Neural progenitor cell (in vitro differentiated cells): ENCODE measurements around the gene SLC16A5. TPM values are rescaled to one million over a fixed set of nuclear protein-coding genes. Genes with fewer than 3 reads are reported as not detected.

Experiments
- DNase-seq: peaks from one replicate; pipeline ENCODE4 v3.0.0-alpha.2; 2016; ENCODE audit warnings: low spot score
- H2AFZ ChIP-seq: fragments of 200-600 bp; sonication (generic); replicated peaks from 2 replicates; pipeline ENCODE4 v1.6.1; 2016; ENCODE audit warnings: antibody characterized with exemption
- H3F3A ChIP-seq: fragments of 200-600 bp; sonication (generic); 2 replicates; pipeline ENCODE4 v1.6.1; 2016; ENCODE audit warnings: antibody characterized with exemption, low read depth
- H3K27ac ChIP-seq: fragments of 200-600 bp; sonication (generic); 2 replicates; pipeline ENCODE4 v1.5.1; 2016; ENCODE audit warnings: mild to moderate bottlenecking
- H3K27me3 ChIP-seq: fragments of 200-600 bp; sonication (generic); 2 replicates; pipeline ENCODE4 v1.6.1; 2016; ENCODE audit warnings: mild to moderate bottlenecking, moderate library complexity
- H3K36me3 ChIP-seq: fragments of 200-600 bp; sonication (generic); 2 replicates; pipeline ENCODE4 v1.5.1; 2016
- H3K4me1 ChIP-seq: fragments of 200-600 bp; sonication (generic); 2 replicates; pipeline ENCODE4 v1.6.1; 2016; ENCODE audit warnings: mixed run types
- H3K4me2 ChIP-seq: fragments of 200-600 bp; sonication (generic); 2 replicates; pipeline ENCODE4 v1.6.1; 2016
- H3K4me3 ChIP-seq: fragments of 200-600 bp; sonication (generic); 2 replicates; pipeline ENCODE4 v1.5.1; 2016
- H3K79me2 ChIP-seq: fragments of 200-600 bp; sonication (generic); 2 replicates; pipeline ENCODE4 v1.6.1; 2016; ENCODE audit warnings: low read depth
- H3K9ac ChIP-seq: fragments of 200-600 bp; sonication (generic); 2 replicates; pipeline ENCODE4 v1.6.1; 2016
- H3K9me3 ChIP-seq: fragments of 200-600 bp; sonication (generic); 2 replicates; pipeline ENCODE4 v1.5.1; 2016; ENCODE audit warnings: low read depth
- H4K20me1 ChIP-seq: fragments of 200-600 bp; sonication (generic); 2 replicates; pipeline ENCODE4 v1.6.1; 2016; ENCODE audit warnings: low read depth
- H3K27ac Mint-ChIP-seq: 3 replicates; pipeline ENCODE4 v1.8.0; 2021; ENCODE audit warnings: mixed read lengths
- H3K27me3 Mint-ChIP-seq: 2 replicates; pipeline ENCODE4 v1.8.0; 2022; ENCODE audit warnings: low read depth, mild to moderate bottlenecking, inconsistent platforms, moderate library complexity, mixed read lengths; ENCODE audit not compliant: insufficient read depth
- H3K36me3 Mint-ChIP-seq: 3 replicates; pipeline ENCODE4 v1.8.0; 2021; ENCODE audit warnings: mixed read lengths
- H3K4me1 Mint-ChIP-seq: 3 replicates; pipeline ENCODE4 v1.8.0; 2021; ENCODE audit warnings: mixed read lengths
- H3K4me3 Mint-ChIP-seq: 3 replicates; pipeline ENCODE4 v1.8.0; 2021; ENCODE audit warnings: mild to moderate bottlenecking, moderate library complexity, mixed read lengths
- H3K9me3 Mint-ChIP-seq: 3 replicates; pipeline ENCODE4 v1.8.0; 2020; ENCODE audit warnings: mixed read lengths
- EZH2 ChIP-seq: fragments of 200-600 bp; sonication (generic); IDR thresholded peaks from 2 replicates; pipeline ENCODE4 v1.6.1; 2017; ENCODE audit warnings: antibody characterized with exemption, mild to moderate bottlenecking, moderate library complexity
- EZH2phosphoT487 ChIP-seq: fragments of 200-600 bp; sonication (generic); IDR thresholded peaks from 2 replicates; pipeline ENCODE4 v1.6.1; 2017; ENCODE audit warnings: antibody characterized with exemption
- total RNA-seq: library from RNA; depleted of rRNA; stranded (reverse); fragments of >200 nt; gene quantifications from 2 replicates; pipeline ENCODE4 v1.2.3, GENCODE V29; 2015; ENCODE audit warnings: low replicate concordance
- TF ChIP-seq, protein P1 (sequence below): fragments of 200-600 bp; sonication (generic); IDR thresholded peaks from 2 replicates; pipeline ENCODE4 v1.5.1; 2017; ENCODE audit warnings: antibody characterized with exemption, mild to moderate bottlenecking

The SLC16A5 gene
- total RNA-seq, 1 donor from 2014 or later, result 3.4 TPM

- Histone ChIP-seq H3K9me3 (no peaks in the 10 kb centered on the region), H3K27me3 (no peaks in the 10 kb centered on the region), H3K4me1 (peaks cover 11% of the 10 kb centered on the region), H3F3A (peaks cover 8% of the 10 kb centered on the region), H3K9ac (no peak overlapping the region), H3K79me2 (no peaks in the 10 kb centered on the region), H3K4me3 (no peak overlapping the region), H3K4me2 (no peak overlapping the region), H3K36me3 (no peaks in the 10 kb centered on the region), H4K20me1 (no peaks in the 10 kb centered on the region), H2AFZ (no peak overlapping the region), H3K27ac (no peak overlapping the region)
- no peak overlapping the region for H3K4me3 Mint-ChIP-seq
- H3K4me1 Mint-ChIP-seq, result peaks cover 37% of the 10 kb centered on the region
- H3K27me3 Mint-ChIP-seq, result peaks cover 10% of the 10 kb centered on the region
- H3K27ac Mint-ChIP-seq, result no peak overlapping the region
- no peaks in the 10 kb centered on the region for H3K9me3 Mint-ChIP-seq
- DNase-seq, result no peak
- TF ChIP-seq, protein P1, sequence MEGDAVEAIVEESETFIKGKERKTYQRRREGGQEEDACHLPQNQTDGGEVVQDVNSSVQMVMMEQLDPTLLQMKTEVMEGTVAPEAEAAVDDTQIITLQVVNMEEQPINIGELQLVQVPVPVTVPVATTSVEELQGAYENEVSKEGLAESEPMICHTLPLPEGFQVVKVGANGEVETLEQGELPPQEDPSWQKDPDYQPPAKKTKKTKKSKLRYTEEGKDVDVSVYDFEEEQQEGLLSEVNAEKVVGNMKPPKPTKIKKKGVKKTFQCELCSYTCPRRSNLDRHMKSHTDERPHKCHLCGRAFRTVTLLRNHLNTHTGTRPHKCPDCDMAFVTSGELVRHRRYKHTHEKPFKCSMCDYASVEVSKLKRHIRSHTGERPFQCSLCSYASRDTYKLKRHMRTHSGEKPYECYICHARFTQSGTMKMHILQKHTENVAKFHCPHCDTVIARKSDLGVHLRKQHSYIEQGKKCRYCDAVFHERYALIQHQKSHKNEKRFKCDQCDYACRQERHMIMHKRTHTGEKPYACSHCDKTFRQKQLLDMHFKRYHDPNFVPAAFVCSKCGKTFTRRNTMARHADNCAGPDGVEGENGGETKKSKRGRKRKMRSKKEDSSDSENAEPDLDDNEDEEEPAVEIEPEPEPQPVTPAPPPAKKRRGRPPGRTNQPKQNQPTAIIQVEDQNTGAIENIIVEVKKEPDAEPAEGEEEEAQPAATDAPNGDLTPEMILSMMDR, result no peak
- no peak for TF ChIP-seq EZH2phosphoT487
- no peak for TF ChIP-seq EZH2
- H3K36me3 Mint-ChIP-seq, result no peaks in the 10 kb centered on the region
Measured at GRCh38 chr17:75093548-75094158, 5.9 kb downstream of the SLC16A5 start.

DNA sequence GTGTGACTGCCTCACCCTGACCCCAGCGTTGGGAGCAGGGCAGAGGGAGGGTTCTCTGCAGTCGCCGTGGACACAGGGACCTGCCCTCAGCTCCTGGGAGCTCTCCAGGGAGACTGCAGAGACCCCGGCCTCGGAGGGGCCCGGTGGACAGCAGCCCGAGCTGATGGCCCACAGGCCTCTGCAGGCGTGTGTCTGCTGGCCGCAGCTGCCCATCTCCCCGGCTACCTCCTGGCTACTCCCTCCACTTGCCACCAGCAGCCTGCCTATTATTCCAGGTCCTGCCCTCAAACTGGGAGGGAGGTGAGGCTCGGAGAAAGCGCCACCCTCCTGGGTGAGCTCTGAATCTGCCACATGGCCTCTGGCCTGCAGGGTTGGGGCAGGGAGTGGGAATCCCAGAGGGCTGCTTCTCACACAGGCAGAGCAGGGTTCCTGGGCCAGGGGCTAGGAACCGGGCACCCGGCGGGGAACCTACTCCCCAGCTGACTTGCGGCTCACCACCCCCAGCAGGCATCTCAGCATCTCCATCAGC, 7.2 kb downstream of the SLC16A5 start:
- H4K20me1 ChIP-seq, result no peaks in the 10 kb centered on the region
- no peaks in the 10 kb centered on the region for H3K27me3 ChIP-seq
- H3K4me3 ChIP-seq, result no peak overlapping the region
- H3K27ac ChIP-seq, result no peak overlapping the region
- DNase-seq, result no peak
- TF ChIP-seq EZH2phosphoT487 (no peak), EZH2 (no peak)
- TF ChIP-seq, protein P1, result no peak
- Mint-ChIP-seq H3K4me1 (peaks cover 25% of the 10 kb centered on the region), H3K27me3 (peaks cover 12% of the 10 kb centered on the region), H3K9me3 (no peaks in the 10 kb centered on the region), H3K36me3 (no peaks in the 10 kb centered on the region), H3K27ac (no peak overlapping the region), H3K4me3 (no peak overlapping the region)
- H3K4me1 ChIP-seq, result peaks cover 9% of the 10 kb centered on the region
- no peaks in the 10 kb centered on the region for H3K36me3 ChIP-seq
- H3K9me3 ChIP-seq, result no peaks in the 10 kb centered on the region
- no peaks in the 10 kb centered on the region for H3K79me2 ChIP-seq
- peaks cover 8% of the 10 kb centered on the region for H3F3A ChIP-seq
- no peak overlapping the region for H3K4me2 ChIP-seq
- H3K9ac ChIP-seq, result no peak overlapping the region
- H2AFZ ChIP-seq, result no peak overlapping the region

DNA sequence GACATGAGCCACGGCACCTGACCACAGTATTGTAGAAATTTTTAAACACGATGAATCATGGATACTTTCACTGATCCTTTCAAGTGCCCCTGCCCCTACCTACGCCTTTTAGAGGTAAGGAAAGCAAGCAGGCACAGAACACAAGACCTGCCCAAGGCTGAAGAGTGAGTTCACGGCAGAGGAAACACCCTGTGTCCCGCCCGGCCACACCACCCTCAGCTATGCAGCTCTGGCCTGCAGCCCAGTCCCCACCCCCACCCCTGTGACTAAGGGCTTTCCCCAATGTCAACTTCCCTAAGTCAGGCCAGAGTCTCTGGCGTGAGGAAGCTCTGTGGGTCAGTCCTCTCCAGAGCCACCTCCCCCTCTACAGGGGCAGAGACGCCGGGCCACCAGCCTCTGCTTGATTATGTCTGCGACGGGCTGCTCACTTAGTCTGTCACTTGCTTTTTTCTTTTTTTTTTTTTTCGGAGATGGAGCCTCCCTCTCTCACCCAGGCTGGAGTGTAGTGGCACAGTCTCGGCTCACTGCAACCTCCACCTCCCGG, 8.4 kb downstream of the SLC16A5 start:
- Histone ChIP-seq H3K9ac (no peak overlapping the region), H3F3A (peaks cover 1% of the 10 kb centered on the region)

More for the DNA sequence above, 8.4 kb downstream of the SLC16A5 start:
- Histone ChIP-seq H3K4me3 (no peak overlapping the region), H3K4me2 (no peak overlapping the region), H3K27me3 (no peaks in the 10 kb centered on the region), H3K36me3 (no peaks in the 10 kb centered on the region), H2AFZ (no peak overlapping the region), H3K79me2 (no peaks in the 10 kb centered on the region), H3K4me1 (peaks cover 6% of the 10 kb centered on the region), H3K27ac (no peak overlapping the region), H3K9me3 (no peaks in the 10 kb centered on the region), H4K20me1 (no peaks in the 10 kb centered on the region)
- H3K36me3 Mint-ChIP-seq, result no peaks in the 10 kb centered on the region
- H3K27ac Mint-ChIP-seq, result no peak overlapping the region
- TF ChIP-seq EZH2phosphoT487 (no peak), EZH2 (no peak)
- TF ChIP-seq, protein P1, result no peak
- DNase-seq, result no peak
- H3K4me1 Mint-ChIP-seq, result peaks cover 16% of the 10 kb centered on the region
- no peaks in the 10 kb centered on the region for H3K9me3 Mint-ChIP-seq
- H3K27me3 Mint-ChIP-seq, result peaks cover 10% of the 10 kb centered on the region
- H3K4me3 Mint-ChIP-seq, result no peak overlapping the region
